SIG-M5 treated with dmso at 0.1 percent for 504 hours (cell line): ENCODE results near the gene LIMS4.
"Not testable (repeated sequence)": the region's sequence is repeated elsewhere in the genome, so short reads cannot be mapped to it uniquely, and the experiment has no call there.

ENCODE experiments used
- DNase-seq: peaks from one replicate; lab custom pipeline; 2025; ENCODE audit not compliant: unreplicated experiment; lab: John Stamatoyannopoulos, UW

Gene LIMS4

GRCh38 chr2:110455080-110455670 lies 17.4 kb downstream of the LIMS4 start:
- not testable (repeated sequence) for DNase-seq

- not testable (repeated sequence) for DNase-seq
Measured at GRCh38 chr2:110450951-110451350, 21.7 kb downstream of the LIMS4 start.

GRCh38 chr2:110449127-110449947 lies 23.3 kb downstream of the LIMS4 start:
- not testable (repeated sequence) for DNase-seq

- not testable (repeated sequence) for DNase-seq
Measured at GRCh38 chr2:110446644-110447043, 26.0 kb downstream of the LIMS4 start.

GRCh38 chr2:110443305-110444005 lies 29.2 kb downstream of the LIMS4 start:
- not testable (repeated sequence) for DNase-seq

GRCh38 chr2:110441905-110442304 lies 30.7 kb downstream of the LIMS4 start:
- not testable (repeated sequence) for DNase-seq

GRCh38 chr2:110434565-110434964 lies 38.1 kb downstream of the LIMS4 start:
- DNase-seq: not testable (repeated sequence)

- not testable (repeated sequence) for DNase-seq
Measured at GRCh38 chr2:110425725-110426124, 46.9 kb downstream of the LIMS4 start.

GRCh38 chr2:110424421-110424820 lies 48.2 kb downstream of the LIMS4 start:
- not testable (repeated sequence) for DNase-seq

- DNase-seq: not testable (repeated sequence)
Measured at GRCh38 chr2:110423574-110423962, 49.0 kb downstream of the LIMS4 start.

GRCh38 chr2:110422852-110423573 lies 49.6 kb downstream of the LIMS4 start:
- DNase-seq: not testable (repeated sequence)

- DNase-seq: not testable (repeated sequence)
Measured at GRCh38 chr2:110420641-110421354, 51.8 kb downstream of the LIMS4 start.

GRCh38 chr2:110407142-110407541 lies 65.5 kb downstream of the LIMS4 start:
- not testable (repeated sequence) for DNase-seq

- not testable (repeated sequence) for DNase-seq
Measured at GRCh38 chr2:110404988-110405387, 67.6 kb downstream of the LIMS4 start.

- DNase-seq: not testable (repeated sequence)
Measured at GRCh38 chr2:110404246-110404645, 68.4 kb downstream of the LIMS4 start.

- DNase-seq: not testable (repeated sequence)
Measured at GRCh38 chr2:110401001-110401618, 71.5 kb downstream of the LIMS4 start.

GRCh38 chr2:110399378-110399777 lies 73.2 kb downstream of the LIMS4 start:
- DNase-seq: not testable (repeated sequence)

GRCh38 chr2:110395990-110396389 lies 76.6 kb downstream of the LIMS4 start:
- DNase-seq: not testable (repeated sequence)
